HG03354 (cell line): ENCODE measurements around the gene ELP5.

Experiments used
- ATAC-seq: cut with Tn5 transposase; IDR thresholded peaks from one replicate; pipeline ENCODE4 v1.9.1; 2021; ENCODE audit warnings: mild to moderate bottlenecking; ENCODE audit not compliant: unreplicated experiment, poor library complexity, severe bottlenecking

The ELP5 gene

DNA sequence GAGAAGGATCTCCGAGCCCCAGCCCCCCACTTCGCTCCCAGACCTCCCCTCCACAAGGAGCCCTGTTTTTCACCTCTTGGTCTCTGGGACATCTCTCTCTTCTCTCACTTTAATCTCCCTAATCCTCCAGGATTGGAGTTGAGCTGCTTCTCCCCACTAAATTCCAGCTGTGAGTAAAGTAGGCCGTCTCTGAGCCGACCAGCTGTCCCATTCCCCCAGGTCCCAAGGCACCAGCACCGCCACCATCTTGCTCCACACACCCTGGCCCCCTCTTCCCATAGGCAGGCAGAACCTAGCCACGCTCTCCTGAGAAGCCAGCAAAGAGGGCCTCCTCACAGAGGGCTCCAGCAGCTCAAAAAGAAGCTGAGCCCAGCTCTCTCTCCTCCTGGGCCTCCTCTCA, 33.3 kb upstream of the ELP5 start:
- no peak for ATAC-seq

- no peak for ATAC-seq
These were observed 32.7 kb upstream of the ELP5 start for GRCh38 chr17:7219229-7219811.

- peak; percentile 62 for ATAC-seq
These were observed 32.0 kb upstream of the ELP5 start, which contains the start of the genes ACADVL and DLG4 for GRCh38 chr17:7219812-7220592. Gene ACADVL, plus strand, starts transcription at chr17:7219938. Its CDS starts 47 bp downstream, at chr17:7219985. Gene DLG4, minus strand, starts transcription at chr17:7219836.

DNA sequence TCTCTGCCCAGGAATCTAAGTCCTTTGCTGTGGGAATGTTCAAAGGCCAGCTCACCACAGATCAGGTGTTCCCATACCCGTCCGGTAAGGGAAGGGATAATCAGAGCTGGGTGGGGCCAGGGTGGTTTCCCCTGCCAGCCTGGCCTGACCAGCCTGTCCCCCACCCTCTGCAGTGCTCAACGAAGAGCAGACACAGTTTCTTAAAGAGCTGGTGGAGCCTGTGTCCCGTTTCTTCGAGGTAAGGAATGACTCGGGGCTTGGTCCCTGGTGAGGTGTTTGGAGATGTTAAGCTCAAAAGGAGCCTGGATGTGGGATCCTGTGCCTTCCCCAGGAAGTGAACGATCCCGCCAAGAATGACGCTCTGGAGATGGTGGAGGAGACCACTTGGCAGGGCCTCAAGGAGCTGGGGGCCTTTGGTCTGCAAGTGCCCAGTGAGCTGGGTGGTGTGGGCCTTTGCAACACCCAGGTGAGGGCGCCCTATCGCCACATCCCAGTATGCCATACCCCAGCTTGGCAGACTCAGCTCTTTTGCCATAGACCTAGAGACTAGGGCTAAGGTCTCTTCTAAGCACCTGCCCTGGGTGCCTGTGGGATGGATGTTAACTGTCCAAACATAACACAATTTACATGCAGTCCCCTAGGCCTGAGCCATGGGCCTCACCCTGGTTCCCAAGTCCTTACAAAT, 31.3 kb upstream of the ELP5 start:
- ATAC-seq = no peak

DNA sequence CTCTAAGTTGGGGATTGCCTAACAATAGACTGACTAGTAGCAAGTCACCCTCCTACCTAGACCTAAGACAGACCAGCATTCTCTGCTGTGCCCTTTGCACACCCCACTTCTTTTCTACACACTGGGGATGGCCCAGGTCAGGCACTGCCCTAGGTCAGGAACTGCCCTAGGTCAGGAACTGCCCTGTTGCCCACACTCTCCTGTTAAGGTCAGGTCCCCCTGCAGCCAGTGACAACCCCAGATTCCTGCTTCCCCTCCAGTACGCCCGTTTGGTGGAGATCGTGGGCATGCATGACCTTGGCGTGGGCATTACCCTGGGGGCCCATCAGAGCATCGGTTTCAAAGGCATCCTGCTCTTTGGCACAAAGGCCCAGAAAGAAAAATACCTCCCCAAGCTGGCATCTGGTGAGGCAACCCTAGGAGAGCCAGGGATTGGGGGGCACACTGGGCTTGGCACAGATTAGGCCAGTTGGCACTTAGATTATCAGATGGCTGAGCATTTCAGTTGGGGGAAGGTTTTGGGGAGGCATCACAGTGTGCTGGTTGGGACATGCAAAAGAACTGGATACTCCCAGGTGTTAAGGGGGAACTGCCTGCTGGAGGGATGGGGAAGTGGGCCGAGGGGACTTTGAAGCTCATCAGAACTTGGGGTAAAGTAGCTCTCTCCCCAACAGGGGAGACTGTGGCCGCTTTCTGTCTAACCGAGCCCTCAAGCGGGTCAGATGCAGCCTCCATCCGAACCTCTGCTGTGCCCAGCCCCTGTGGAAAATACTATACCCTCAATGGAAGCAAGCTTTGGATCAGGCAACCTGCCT, 30.5 kb upstream of the ELP5 start:
- no peak for ATAC-seq

- ATAC-seq = no peak
These were observed 29.7 kb upstream of the ELP5 start for GRCh38 chr17:7222093-7222971.

DNA sequence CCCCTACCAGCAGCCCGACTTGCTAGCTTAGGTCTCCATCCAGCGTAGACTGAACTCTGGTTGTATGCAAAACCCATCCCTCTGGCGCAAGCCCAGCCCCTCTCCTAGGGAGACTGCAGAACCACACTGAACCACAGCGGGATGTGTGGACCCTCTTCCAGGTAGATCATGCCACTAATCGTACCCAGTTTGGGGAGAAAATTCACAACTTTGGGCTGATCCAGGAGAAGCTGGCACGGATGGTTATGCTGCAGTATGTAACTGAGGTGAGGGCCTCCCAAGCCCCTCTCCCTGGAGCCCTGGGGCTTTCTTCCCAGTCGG, 29.1 kb upstream of the ELP5 start:
- ATAC-seq = no peak

GRCh38 chr17:7223375-7223774, 28.6 kb upstream of the ELP5 start:
- ATAC-seq = no peak

DNA sequence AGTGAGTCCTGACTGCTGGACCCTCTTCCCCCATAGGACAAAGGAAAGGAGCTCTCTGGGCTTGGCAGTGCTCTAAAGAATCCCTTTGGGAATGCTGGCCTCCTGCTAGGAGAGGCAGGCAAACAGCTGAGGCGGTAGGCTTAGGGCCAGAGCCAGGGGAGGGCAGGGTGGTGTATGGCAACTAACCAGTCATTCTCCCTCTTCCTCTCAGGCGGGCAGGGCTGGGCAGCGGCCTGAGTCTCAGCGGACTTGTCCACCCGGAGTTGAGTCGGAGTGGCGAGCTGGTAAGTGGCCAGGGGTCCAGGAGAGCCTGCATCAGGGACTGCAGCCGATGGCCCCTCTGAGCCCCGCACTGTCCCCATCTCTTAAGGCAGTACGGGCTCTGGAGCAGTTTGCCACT, 27.9 kb upstream of the ELP5 start:
- no peak for ATAC-seq

DNA sequence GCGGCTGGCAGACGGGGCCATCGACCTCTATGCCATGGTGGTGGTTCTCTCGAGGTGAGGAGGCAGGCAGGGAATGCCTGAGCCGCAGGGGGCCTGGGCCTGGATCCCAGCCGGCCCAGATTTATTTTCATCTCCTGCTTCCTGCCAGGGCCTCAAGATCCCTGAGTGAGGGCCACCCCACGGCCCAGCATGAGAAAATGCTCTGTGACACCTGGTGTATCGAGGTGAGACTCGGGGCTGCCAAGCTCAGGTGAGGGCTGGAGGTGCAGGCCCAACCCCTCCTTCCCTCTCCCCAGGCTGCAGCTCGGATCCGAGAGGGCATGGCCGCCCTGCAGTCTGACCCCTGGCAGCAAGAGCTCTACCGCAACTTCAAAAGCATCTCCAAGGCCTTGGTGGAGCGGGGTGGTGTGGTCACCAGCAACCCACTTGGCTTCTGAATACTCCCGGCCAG, 27.3 kb upstream of the ELP5 start:
- no peak for ATAC-seq

DNA sequence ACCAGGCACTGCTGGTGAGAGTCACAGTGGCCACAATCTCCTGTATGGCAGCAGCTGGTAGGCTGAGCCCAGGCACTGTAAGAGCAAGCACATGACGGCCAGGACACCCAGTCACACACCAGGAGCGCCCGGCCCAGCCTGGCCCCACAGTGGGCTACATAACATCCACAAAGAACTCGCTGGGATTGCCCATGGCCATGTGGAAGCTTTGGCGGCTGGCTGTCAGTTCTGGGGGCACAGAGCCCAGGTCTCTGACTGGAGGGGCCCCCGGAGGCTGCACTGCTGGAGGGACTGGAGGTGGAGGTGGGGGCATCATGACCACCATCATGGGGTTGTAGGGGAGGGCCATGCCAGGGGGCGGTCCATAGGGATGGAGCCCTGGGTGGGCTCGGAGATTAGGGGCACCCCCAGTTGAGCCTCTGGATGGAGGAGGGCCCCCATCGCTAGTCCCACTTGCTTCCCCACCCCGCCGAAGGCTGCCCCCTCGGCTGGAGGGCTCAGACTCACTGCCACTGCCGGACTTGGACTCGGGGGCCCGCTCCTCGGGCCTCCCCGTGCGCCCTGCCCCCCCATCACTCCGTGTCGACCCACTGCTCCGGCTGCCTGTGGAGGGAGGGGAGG, 26.2 kb upstream of the ELP5 start:
- no peak for ATAC-seq

DNA sequence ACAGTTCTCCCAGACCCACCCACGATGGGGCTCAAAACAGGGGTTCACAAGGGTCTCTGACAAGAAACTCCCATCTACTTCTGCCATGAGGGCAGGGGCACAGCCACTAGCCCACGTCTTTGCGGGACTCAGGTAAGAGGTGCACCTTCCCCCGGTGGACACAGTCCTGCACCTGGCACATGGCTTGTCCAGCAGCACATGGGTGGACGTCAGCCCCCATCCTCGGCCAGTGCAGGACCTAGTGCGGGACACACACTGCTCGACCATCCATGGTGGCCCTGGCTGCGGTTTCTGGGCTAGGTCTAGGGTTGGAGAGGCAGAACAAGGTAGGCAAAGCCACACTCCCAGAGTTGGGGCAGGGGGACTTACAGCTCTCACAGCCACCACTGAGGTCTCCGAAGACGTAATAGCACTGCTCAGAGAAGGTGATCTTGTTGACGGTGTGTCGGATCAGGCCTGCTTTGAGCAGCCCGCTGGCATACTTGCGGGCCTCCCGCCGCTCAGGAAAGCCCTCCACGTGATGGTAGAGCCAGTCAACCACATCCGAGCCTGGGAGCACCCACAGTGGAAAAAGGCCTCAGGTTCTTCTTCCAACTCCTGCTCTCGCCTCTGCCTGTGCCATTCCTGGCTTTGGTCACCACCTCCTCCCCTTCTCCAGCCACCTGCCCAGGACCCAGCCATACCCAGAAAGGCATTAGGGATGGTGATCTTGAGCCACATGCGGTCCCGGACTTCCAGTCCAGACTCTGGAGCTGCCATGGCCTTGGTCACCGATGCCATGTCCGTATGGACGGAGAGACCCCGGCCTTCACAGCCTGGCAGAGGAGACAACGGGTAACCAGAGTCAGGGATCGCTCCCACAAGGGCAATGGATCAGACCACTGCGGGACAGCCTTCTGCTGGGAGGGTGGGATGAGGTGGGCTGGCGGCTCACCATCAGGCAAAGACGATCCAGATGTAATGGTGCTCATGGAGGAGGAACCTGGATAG, 25.0 kb upstream of the ELP5 start:
- no peak for ATAC-seq

DNA sequence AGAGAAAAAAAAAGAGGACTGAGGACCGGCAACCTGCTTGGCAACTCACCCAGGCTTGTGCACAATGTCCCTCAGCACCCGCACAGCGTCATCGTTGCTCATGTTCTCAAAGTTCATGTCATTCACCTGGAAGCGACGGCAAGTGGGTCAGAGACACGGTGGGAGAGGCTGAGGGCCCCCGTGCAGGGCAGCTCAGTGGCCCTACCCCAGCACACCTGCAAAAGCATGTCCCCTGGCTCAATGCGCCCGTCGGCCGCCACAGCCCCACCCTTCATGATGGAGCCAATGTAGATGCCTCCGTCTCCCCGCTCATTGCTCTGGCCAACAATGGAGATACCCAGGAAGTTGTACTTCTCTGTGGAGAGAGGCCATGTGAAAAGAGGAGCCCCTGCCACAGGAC, 23.1 kb upstream of the ELP5 start:
- no peak for ATAC-seq

- no peak for ATAC-seq
These were observed 22.5 kb upstream of the ELP5 start for GRCh38 chr17:7229504-7229903.

- no peak for ATAC-seq
These were observed 19.9 kb upstream of the ELP5 start for GRCh38 chr17:7232114-7232513.

DNA sequence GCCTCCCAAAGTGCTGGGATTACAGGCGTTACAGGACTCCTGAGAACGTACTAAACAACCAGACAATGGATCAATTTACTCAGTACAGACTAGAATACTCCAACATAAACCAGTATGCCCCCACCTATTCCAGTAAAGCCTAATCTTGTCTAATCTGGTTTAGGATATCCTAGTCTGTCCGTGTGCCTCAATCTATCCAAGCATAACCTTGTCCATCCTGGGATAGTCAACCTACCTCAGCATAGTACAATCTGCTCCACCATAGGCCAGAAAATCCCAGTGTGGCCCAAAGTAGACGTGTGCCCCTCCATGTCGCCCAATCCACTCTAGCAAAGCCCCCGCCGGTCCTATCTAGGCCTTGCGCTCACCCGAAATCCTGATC, 18.3 kb upstream of the ELP5 start:
- ATAC-seq = no peak

GRCh38 chr17:7234083-7234951, 17.7 kb upstream of the ELP5 start, which contains the start of gene DVL2:
Gene DVL2, minus strand, starts transcription at chr17:7234517. Its CDS starts 255 bp downstream, at chr17:7234262.
- peak; percentile 59 for ATAC-seq
